GM19328 (cell line): Measurements from ENCODE around the gene C19orf73.
"Not testable (repeated sequence)": the region's sequence is repeated elsewhere in the genome, so short reads cannot be mapped to it uniquely, and the experiment has no call there.

Experiments used
- ATAC-seq: cut with Tn5 transposase; IDR thresholded peaks from one replicate; pipeline ENCODE4 v1.9.1; 2021; ENCODE audit warnings: mild to moderate bottlenecking, moderate library complexity; ENCODE audit not compliant: unreplicated experiment

Gene C19orf73

GRCh38 chr19:49148784-49149651 is 30.1 kb upstream of the C19orf73 start:
- no peak for ATAC-seq

- ATAC-seq, result no peak
These were observed 29.2 kb upstream of the C19orf73 start for GRCh38 chr19:49148044-49148682.

GRCh38 chr19:49146408-49146770 is 27.4 kb upstream of the C19orf73 start:
- ATAC-seq, result not testable (repeated sequence)

GRCh38 chr19:49145573-49146407 is 26.8 kb upstream of the C19orf73 start:
- no peak for ATAC-seq

- ATAC-seq, result no peak
These were observed 24.0 kb upstream of the C19orf73 start for GRCh38 chr19:49142866-49143335.

GRCh38 chr19:49141352-49141751 is 22.4 kb upstream of the C19orf73 start:
- no peak for ATAC-seq

GRCh38 chr19:49140951-49141350 is 22.0 kb upstream of the C19orf73 start:
- ATAC-seq, result no peak

- ATAC-seq, result no peak
These were observed 17.8 kb upstream of the C19orf73 start for GRCh38 chr19:49136771-49137171.

GRCh38 chr19:49135686-49136085 is 16.7 kb upstream of the C19orf73 start:
- ATAC-seq, result no peak

GRCh38 chr19:49133621-49134454 is 14.9 kb upstream of the C19orf73 start:
- no peak for ATAC-seq

- no peak for ATAC-seq
These were observed 14.1 kb upstream of the C19orf73 start for GRCh38 chr19:49132974-49133609.

- no peak for ATAC-seq
These were observed 11.4 kb upstream of the C19orf73 start for GRCh38 chr19:49130325-49130724.

GRCh38 chr19:49129238-49129583 is 10.3 kb upstream of the C19orf73 start:
- ATAC-seq, result no peak

- ATAC-seq, result no peak
These were observed 9.7 kb upstream of the C19orf73 start for GRCh38 chr19:49128545-49129237.

- ATAC-seq, result peak; percentile 82
These were observed 9.0 kb upstream of the C19orf73 start for GRCh38 chr19:49127674-49128544.

GRCh38 chr19:49127225-49127624 is 8.3 kb upstream of the C19orf73 start:
- not testable (repeated sequence) for ATAC-seq

GRCh38 chr19:49126575-49126974 is 7.6 kb upstream of the C19orf73 start:
- ATAC-seq, result no peak

GRCh38 chr19:49125025-49125731 is 6.2 kb upstream of the C19orf73 start:
- ATAC-seq, result no peak
